Endothelial cell of umbilical vein (primary cell): ENCODE data around the gene S100A5.

Experiments
- FOS ChIP-seq: IDR thresholded peaks from 2 replicates; pipeline ENCODE4 v1.6.1; 2011; ENCODE audit warnings: mild to moderate bottlenecking, low read length, moderate library complexity, borderline replicate concordance; ENCODE audit not compliant: insufficient read depth
- POLR2A ChIP-seq: IDR thresholded peaks from 2 replicates; pipeline ENCODE4 v1.6.1; 2012; ENCODE audit warnings: low read depth, mild to moderate bottlenecking, control low read depth, low read length
- POLR2AphosphoS5 ChIP-seq: IDR thresholded peaks from 2 replicates; pipeline ENCODE4 v1.6.1; 2012; ENCODE audit warnings: low read depth, mild to moderate bottlenecking, control low read depth, low read length, moderate library complexity; ENCODE audit not compliant: insufficient read depth
- TF ChIP-seq, protein P1 (sequence below), 2 donors: IDR thresholded peaks; 1 replicate in 1 of 2; 2 replicates in 1 of 2; pipeline ENCODE4 v1.5.1; 2011; ENCODE audit warnings: low read length in 2 of 2, mild to moderate bottlenecking in 2 of 2, moderate library complexity in 2 of 2, control low read depth in 1 of 2, inconsistent platforms in 1 of 2, low read depth in 1 of 2; ENCODE audit not compliant: insufficient read depth in 1 of 2; ENCODE audit errors: extremely low read depth in 1 of 2

DNA sequence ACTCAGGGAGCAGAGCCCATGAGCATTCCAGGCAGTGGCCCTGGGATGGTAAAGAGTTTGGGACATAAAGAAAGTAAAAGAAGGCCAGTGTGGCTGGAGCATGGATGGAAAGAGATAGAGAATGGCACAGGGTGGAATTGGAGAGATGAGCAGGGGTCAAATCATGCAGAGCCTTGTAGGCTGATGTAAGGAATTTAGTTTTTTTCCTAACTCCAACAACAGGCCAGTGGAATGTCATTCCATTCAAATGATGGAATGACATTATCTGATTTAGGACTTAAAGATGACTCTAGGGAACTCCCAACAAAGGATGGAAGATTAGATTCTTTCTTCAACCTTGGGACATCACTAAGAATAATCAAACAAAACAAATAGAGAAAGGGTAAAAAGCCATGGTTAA is 37.8 kb upstream of the S100A5 start:
- TF ChIP-seq, protein P1, sequence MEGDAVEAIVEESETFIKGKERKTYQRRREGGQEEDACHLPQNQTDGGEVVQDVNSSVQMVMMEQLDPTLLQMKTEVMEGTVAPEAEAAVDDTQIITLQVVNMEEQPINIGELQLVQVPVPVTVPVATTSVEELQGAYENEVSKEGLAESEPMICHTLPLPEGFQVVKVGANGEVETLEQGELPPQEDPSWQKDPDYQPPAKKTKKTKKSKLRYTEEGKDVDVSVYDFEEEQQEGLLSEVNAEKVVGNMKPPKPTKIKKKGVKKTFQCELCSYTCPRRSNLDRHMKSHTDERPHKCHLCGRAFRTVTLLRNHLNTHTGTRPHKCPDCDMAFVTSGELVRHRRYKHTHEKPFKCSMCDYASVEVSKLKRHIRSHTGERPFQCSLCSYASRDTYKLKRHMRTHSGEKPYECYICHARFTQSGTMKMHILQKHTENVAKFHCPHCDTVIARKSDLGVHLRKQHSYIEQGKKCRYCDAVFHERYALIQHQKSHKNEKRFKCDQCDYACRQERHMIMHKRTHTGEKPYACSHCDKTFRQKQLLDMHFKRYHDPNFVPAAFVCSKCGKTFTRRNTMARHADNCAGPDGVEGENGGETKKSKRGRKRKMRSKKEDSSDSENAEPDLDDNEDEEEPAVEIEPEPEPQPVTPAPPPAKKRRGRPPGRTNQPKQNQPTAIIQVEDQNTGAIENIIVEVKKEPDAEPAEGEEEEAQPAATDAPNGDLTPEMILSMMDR (IDR thresholded peaks at IDR 0.05; ENCODE audit: extremely low read depth in 1 of 2, insufficient read depth in 1 of 2, low read depth in 1 of 2, low read length in 2 of 2): no peak
- no peak for TF ChIP-seq POLR2A
- TF ChIP-seq FOS: no peak
- TF ChIP-seq POLR2AphosphoS5: no peak
